Kidney glomerular epithelial cell (primary cell): Measurements from ENCODE around the gene ZBTB45.
"Not testable (repeated sequence)": the region's sequence is repeated elsewhere in the genome, so short reads cannot be mapped to it uniquely, and the experiment has no call there.

Experiments used
- DNase-seq: peaks from one replicate; lab custom pipeline; 2025; lab: John Stamatoyannopoulos, UW

Gene ZBTB45

DNA sequence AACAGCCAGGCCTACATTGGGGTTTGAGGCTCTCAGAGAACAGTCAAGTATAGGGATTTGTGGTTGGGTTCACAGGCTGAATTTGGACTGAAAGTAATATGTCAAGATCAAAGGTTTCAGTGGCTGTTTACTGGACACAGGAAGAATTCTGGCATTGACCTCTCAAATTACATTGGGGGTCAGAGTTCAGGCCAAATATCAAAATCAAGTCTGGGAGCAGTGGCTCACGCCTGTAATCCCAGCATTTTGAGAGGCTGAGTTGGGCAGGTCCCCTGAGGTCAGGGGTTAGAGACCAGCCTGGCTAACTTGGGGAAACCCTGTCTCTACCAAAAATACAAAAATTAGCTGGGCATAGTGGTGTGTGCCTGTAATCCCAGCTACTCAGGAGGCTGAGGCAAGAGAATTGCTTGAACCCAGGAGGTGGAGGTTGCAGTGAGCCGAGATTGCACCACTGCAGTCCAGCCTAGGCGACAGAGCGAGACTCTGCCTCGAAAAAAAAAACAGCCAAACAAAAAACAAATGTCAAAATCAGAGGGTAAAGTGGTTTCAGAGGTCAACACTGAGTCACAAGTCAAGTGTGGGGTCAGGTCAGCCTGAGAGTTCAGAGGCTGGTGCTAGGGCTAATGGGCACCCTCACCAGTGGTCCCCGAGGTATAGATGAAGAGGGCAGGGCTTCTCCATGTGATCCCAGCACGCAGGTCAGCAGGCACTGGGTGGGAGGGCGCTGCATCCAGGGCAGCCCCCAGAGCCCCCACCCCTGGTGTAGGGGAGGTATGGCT, 9.3 kb downstream of the ZBTB45 start:
- no peak for DNase-seq

- no peak for DNase-seq
Observed at GRCh38 chr19:58509731-58510083, 9.9 kb downstream of the ZBTB45 start.

- DNase-seq, result not testable (repeated sequence)
Observed at GRCh38 chr19:58507602-58508223, 11.9 kb downstream of the ZBTB45 start.

DNA sequence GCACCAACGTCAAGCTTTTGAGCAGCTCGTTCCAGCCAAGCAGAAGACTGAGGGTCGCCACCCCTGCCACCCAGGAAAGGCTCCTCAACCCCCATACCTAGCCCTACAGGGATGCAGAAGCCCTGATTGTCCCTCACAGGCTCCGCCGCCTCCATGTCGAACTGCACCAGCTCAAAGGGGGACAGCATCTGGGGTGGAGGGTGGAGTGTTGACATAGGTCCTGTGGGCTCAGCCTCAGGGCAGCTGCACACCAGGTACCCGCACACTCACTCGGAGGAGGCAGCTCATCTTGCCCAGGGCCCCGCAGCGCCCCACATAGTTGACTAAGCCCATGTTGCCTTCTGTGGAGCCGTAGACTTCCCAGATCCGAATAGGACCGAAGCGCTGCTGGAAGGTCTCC, 19.4 kb downstream of the ZBTB45 start:
- DNase-seq, result no peak

DNA sequence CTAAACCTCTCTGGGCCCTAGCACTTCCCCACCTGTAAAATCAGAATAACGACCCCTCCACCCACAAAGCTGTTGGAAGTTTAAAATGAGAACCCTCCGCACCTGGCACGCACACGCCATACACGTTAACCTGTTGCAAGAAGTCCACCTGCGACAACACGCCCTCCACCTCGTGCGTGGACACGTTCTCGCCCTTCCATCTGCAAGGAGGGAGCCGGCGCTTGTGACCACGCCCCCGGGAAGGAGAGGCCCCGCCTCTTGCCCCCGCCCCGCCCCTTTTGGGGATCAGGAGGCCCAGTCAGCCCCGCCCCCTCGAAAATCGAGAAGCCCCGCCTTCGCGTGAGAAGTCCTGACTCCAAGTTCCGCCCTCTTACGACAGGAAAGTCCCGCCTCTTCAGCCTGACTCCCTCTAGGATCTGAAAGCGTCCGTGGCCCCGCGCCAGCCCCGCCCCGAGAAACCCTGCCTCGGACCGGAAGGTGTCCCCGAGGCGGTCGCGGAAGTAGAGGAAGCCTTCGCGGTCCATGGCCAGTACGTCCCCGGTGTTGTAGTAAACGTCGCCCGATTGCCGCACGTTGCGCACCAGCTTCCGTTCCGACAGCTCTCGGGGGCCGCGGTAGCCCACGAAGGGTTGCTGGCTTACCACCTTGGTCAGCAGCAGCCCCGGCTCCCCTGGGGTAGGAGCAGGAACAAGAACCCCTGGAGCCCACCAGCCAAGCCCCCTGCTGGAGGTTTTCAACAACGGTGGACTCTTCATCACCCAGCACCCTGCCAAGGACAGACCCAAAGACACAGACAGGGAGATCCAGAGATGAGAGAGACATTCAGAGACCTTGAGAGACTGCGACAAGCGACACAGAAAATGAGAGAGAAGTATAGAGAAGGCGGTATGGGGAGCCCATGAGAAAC, 20.3 kb downstream of the ZBTB45 start:
- DNase-seq, result peak; percentile 96

DNA sequence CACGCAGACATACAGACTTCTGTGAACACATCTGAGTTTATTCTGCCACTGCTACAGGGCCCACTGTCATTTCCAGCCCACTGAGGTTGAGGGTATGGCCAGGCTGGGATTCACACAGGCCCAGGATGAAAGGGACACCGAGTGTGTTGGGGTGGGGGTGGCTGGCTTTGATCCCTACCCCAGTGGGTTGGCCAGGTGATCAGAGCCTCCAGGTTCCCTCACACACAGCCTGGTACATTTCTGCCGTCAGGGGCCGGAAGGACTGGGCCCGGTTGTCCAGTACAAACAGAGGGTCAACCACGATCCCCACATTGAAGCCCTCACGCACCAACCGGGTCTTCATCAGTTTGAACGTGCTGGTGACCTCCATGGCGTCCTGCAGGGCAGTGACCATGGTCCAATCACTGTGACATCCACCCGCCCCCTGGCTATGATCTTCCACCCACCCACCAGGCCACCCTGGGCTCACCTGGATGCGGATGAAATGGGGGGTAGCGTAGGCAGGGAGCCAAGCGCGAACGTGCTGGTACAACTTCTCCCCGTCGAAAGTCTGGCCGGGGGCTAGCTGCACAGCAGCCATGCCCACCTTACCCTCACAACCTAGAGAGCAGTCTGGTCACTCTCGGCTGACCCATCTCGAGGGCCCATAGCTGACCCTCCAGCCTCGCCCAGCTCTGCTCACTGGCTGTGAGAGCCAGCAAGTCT, 21.1 kb downstream of the ZBTB45 start:
- no peak for DNase-seq

DNA sequence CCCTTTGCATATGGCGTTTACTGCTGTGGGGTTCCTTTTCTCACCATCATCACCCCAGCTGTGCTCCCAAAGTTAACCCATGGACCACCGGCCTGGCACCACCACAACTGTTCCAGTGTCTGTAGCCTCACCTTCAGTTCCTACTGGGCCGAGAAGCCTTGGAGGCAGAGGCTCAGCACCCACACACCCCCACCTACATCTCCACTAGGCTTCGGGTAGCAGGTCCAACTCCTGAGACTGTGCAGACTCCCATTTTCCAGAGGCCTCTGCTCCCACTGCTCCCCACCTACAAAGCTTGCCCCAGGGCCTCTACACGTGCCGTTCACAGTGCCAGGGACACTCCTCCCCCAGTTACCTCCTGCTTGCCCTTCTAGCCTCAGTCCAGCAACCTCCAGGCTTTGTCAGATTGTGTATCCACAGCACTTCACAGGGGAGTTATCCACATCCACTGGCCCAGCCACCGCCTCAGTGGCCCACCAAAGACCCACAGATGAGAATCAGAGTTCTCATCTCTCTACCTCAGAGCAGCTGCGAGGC, 21.9 kb downstream of the ZBTB45 start:
- no peak for DNase-seq

GRCh38 chr19:58492265-58492664, 27.3 kb downstream of the ZBTB45 start:
- no peak for DNase-seq

DNA sequence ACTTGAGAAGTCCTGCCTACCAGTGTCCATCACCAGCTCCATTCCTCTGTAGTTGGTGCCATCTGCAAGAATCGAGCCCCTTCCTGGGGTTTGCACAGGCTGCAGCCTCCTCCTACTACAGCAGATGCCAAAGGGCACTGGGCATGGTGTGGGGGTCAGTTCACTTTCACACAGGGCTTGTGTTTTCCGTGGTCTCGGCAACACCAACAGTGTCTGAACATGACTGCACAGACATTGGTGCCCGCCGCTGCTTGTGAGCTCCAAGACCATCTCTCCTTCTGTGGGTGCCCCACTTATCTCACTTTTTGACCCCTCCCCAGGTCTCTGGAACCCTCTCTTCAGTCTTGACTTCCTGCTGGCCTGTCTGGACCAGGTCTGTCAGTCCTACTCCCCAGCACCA, 28.2 kb downstream of the ZBTB45 start:
- DNase-seq, result no peak

- not testable (repeated sequence) for DNase-seq
Observed at GRCh38 chr19:58484349-58484748, 35.3 kb downstream of the ZBTB45 start.

GRCh38 chr19:58483776-58484175, 35.8 kb downstream of the ZBTB45 start:
- DNase-seq, result no peak

- DNase-seq, result no peak
Observed at GRCh38 chr19:58482372-58482771, 37.2 kb downstream of the ZBTB45 start.

DNA sequence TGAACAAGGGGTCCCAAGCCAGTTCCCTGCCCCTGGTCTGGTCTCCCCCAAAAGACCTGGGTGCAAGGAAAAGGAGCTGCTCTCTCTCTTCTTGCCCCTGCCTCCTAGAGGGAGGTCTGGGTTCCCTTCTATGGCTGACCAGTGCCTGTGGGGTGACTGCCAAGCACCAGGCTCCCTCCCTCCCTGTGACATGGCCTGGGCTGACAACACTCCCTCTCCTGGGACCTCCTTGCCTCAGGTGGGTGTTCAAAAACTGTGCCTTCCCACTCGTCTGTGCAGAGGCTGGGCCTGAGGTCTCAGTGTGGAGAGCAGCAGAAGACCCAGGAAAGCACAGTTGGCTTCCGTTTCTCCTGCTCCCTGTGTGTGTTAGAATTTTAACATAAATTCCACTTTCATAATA, 38.8 kb downstream of the ZBTB45 start:
- no peak for DNase-seq

- DNase-seq, result no peak
Observed at GRCh38 chr19:58480481-58480830, 39.2 kb downstream of the ZBTB45 start.

GRCh38 chr19:58479736-58480480, 39.7 kb downstream of the ZBTB45 start:
- DNase-seq, result no peak

DNA sequence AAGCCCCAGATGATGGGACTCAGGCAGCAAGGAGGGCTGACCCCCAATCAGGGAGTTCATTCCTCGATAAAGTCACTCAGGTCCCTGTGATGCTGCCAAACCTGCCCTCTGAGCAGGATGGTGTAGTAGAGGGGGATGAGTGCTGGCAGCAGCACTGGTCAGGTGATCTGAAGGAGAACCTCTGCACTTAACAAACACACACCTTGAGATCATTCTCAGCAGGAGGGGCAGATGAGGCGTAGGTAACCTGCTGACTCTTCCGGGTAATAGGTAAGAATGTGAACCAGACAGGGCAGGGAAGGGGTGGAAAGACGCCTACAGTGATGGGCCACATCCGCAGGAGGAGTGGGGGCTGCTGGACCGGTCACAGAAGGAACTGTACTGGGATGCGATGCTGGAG, 40.3 kb downstream of the ZBTB45 start:
- DNase-seq, result no peak

DNA sequence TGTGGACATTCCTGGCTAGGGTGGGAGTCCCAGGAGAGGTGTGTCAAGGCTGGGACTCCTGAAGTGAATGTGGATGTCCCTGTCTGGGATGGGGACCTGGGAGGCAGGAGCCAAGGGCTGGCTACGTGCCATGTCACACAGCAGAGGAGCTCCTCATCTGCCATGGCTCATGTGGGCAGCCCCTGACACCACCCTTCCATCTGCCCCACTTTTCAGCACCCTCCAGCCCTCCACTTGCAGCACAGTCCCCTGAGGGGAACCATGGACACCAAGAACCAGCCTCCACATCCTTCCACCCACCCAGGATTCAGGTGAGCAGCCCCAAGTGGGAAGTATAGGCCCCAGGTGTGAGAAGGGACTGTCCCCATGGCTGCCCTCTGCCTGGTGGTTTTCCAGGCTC, 41.7 kb downstream of the ZBTB45 start:
- DNase-seq, result no peak

DNA sequence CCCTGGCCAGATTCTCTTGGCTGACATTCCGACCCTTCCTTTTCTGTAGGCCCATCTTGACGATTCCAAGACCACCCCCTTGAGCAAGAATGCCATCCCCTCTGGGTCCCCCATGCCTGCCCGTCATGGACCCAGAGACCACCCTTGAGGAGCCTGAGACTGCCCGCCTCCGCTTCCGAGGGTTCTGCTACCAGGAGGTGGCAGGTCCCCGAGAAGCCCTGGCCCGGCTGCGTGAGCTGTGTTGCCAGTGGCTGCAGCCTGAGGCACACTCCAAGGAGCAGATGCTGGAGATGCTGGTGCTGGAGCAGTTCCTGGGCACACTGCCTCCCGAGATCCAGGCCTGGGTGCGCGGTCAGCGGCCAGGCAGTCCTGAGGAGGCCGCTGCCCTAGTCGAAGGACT, 42.5 kb downstream of the ZBTB45 start:
- DNase-seq, result no peak

DNA sequence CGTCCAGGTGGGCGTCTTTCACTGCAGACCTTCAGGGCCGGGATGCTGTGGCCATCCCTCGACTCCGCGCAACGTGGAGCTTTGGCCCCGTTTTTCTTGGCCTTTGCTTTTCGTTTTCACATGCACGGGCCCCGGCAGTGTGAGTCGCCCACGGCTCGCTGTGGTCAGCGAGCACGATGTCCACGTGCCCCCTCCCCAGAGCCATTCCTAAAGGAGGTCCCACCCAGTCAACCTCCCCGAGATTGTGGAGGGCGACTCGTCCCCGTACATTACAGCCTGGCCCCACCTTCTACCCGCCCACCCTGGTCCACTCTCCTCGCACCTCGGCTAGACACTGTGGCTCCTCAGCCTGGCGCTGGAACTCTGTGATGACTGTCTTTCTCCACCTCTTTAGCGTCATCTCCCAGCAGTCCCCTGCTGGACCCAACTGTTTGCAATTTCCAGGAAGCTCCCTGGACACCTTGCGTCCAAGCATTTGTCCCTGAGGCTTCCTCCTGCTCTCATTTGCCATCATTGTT, 43.1 kb downstream of the ZBTB45 start:
- DNase-seq, result no peak

- peak; percentile 96 for DNase-seq
Observed at GRCh38 chr19:58475714-58476497, 43.7 kb downstream of the ZBTB45 start, which contains the start of gene ZNF446. Gene ZNF446, plus strand, starts transcription at chr19:58476352. Its CDS starts 867 bp downstream, at chr19:58477219.
